ENCODE results near the gene MFSD6.

MFSD6 gene

DNA sequence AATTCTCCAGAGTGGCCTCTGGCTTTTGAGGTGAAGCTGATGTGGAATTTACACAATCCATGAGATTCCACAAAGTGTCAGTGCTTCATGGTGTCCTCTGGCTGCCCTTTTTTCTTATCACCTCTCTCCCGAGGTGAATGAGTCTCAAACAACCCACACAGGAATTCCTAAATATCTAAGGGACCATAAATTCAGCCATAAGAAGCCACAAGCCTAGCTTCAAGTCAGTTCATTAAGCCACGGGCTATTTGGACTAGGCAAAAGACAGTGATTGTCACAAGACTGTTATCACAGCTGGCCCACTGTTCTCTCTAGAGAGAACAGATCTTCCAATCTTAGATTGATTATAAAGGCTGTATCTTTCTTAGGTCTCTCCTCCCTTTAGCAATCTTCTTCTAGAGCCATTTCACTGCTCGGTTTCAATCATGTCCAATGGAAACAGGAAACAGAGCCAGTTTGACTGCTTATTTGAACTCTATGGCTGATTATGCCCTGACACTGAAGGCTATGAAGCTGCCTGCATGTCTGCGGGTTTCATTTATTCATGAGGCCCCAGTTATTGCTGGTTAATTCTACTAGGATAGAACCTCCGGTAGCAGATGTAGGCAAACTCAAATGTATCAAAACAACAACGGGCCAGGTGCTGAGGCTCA lies 122.2 kb downstream of the MFSD6 start:
- Histone ChIP-seq H3K9ac (ENCODE audit: low read length in 2 of 2) (no peak overlapping the region), H3K27ac (ENCODE audit: low read length) (no peak overlapping the region), H3K36me3 (ENCODE audit: control insufficient read depth in 2 of 2, insufficient read depth in 2 of 2, low read length in 2 of 2) (no peaks in the 10 kb centered on the region), H3K4me1 (ENCODE audit: control insufficient read depth, insufficient read depth, low read length) (peaks cover 7% of the 10 kb centered on the region), H3K4me3 (ENCODE audit: low read length in 2 of 2) (no peak overlapping the region), H3K9me3 (ENCODE audit: control insufficient read depth in 2 of 2, low read length in 2 of 2) (no peaks in the 10 kb centered on the region), H3K27me3 (ENCODE audit: control insufficient read depth in 1 of 2, insufficient read depth in 2 of 2, low read length in 2 of 2) (no peaks in the 10 kb centered on the region)

DNA sequence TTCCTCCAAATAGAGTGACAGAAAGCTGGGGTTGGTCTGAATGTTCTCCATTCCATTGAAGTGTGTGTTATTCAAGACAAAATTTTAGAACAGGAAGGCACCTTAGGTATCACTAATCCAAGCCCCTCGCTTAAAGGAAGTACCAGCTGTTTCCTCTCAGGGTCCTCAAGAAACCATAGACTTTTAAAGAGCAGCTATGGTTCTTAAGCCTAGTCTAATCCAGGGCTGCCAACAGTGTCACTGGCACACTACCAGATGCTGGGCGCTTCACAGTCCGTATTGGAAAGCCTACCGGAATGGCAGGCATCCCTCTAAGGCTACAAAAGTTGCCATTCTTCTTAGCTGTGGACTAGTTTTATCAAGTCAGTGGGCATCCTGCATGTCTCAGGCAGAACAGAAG lies 124.4 kb downstream of the MFSD6 start:
- Histone ChIP-seq H3K4me3 (ENCODE audit: low read length in 2 of 2) (no peak overlapping the region), H3K36me3 (ENCODE audit: control insufficient read depth in 2 of 2, insufficient read depth in 2 of 2, low read length in 2 of 2) (no peaks in the 10 kb centered on the region), H3K4me1 (ENCODE audit: control insufficient read depth, insufficient read depth, low read length) (peaks cover 7% of the 10 kb centered on the region), H3K9me3 (ENCODE audit: control insufficient read depth in 2 of 2, low read length in 2 of 2) (no peaks in the 10 kb centered on the region), H3K27ac (ENCODE audit: low read length) (no peak overlapping the region), H3K27me3 (ENCODE audit: control insufficient read depth in 1 of 2, insufficient read depth in 2 of 2, low read length in 2 of 2) (no peaks in the 10 kb centered on the region), H3K9ac (ENCODE audit: low read length in 2 of 2) (no peak overlapping the region)

DNA sequence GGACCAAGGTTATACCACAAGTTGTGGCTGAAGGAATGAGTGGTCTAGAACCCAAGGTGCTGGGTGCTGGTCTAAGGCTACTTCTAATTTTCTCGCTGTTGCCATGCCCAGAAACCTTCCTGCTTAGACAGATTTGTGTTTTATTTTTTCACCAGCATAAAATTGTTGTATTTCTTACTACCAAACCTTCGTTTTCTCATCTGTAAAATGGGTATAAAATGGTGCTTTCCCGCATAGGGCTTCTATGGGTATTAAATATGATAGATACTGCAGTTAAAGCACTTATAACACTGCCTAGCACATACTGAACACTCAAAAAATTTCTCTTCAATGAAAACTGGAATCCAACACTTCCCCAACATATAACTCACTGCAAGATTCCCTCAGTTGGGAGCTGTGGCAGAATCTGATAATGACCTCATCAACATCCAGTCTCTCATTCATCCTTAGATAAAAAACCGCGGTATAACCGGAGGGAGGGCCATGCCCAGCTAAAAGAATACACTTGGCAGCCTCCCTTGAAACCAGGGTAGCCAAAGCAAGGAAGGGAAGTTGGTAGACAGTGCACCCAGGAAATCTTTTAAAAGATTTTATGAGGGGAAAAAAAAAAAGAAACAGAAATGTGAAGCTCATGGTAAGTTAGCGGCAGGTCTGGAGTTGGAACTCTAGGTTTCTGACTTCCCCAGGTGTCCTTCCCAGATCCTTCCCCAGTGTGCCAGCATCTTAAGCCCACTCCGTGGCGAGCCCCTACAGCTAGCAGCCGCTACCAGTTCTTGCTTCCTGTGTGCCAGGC lies 125.2 kb downstream of the MFSD6 start:
- H3K36me3 ChIP-seq (ENCODE audit: control insufficient read depth in 2 of 2, insufficient read depth in 2 of 2, low read length in 2 of 2): no peaks in the 10 kb centered on the region
- H3K9ac ChIP-seq (ENCODE audit: low read length in 2 of 2): peak overlapping the region; percentile 93 to 97
- H3K27me3 ChIP-seq (ENCODE audit: control insufficient read depth in 1 of 2, insufficient read depth in 2 of 2, low read length in 2 of 2): no peaks in the 10 kb centered on the region
- H3K4me3 ChIP-seq (ENCODE audit: low read length in 2 of 2): peak overlapping the region; percentile 89 to 91
- peak overlapping the region; percentile 90 for H3K27ac ChIP-seq (ENCODE audit: low read length)
- H3K4me1 ChIP-seq (ENCODE audit: control insufficient read depth, insufficient read depth, low read length): peaks cover 7% of the 10 kb centered on the region
- H3K9me3 ChIP-seq (ENCODE audit: control insufficient read depth in 2 of 2, low read length in 2 of 2): peaks cover 0 to under 1% of the 10 kb centered on the region in 2 donors

DNA sequence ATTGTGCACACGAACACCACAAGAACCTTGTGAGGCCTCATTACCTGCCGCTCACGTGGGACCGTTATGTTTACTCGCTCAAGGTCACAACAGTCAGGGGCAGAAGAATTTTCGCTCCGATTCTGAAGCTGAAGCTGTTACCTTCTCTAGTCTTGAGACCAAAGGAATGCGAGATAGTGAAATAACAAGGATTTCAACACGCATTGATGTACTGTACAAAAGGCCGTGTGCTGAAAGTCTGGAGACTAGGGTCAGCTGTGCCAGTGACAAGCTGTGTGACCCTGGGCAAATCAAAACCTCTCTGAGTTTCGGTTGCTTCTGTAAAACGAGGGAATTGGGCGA lies 125.8 kb downstream of the MFSD6 start:
- peak overlapping the region; percentile 89 to 91 for H3K4me3 ChIP-seq (ENCODE audit: low read length in 2 of 2)
- no peaks in the 10 kb centered on the region for H3K36me3 ChIP-seq (ENCODE audit: control insufficient read depth in 2 of 2, insufficient read depth in 2 of 2, low read length in 2 of 2)
- H3K4me1 ChIP-seq (ENCODE audit: control insufficient read depth, insufficient read depth, low read length): peaks cover 7% of the 10 kb centered on the region
- H3K9me3 ChIP-seq (ENCODE audit: control insufficient read depth in 2 of 2, low read length in 2 of 2): peaks cover 0 to 4% of the 10 kb centered on the region in 2 donors
- no peaks in the 10 kb centered on the region for H3K27me3 ChIP-seq (ENCODE audit: control insufficient read depth in 1 of 2, insufficient read depth in 2 of 2, low read length in 2 of 2)
- H3K9ac ChIP-seq (ENCODE audit: low read length in 2 of 2): peak overlapping the region; percentile 93 to 97
- peak overlapping the region; percentile 90 for H3K27ac ChIP-seq (ENCODE audit: low read length)

DNA sequence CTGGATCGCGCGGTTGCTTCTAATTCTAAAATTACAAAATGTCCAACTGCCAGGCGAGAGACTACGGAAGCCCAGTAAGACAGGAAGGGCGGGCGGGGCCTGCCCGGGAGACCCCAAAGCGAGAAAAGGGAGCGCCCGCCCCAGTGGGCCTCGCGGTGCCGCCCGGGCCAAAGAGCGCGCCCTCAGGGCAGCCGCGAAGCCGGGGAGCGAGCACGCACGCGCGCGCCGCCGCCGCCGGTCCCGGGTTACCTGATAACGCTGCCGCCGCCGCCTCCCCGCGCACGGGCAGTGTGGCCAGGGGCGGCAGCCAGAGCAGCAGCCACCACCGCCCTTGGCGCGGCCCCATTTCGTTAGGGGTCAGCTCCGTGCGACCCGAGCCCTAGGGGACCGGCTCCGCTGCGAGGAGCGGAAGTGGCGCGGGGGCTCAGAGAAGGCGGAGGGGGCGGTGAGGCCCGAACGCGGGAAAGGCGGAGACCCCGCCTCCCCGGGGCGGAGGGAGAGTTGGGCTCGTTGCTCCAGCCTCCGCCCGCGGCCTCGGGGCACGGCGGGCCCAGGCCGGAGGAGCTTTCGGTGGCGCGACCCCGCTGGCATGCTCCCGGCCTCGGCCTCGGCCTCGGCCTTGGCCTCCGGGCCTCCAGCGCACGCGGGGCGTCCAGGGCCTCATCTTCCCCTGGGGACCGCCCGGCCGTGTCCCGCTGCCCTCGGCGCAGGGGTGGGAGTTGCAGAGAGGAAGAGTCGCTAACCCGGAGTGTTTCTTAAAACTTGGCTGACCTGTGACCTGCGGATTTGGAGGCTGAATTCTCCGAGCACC lies 126.4 kb downstream of the MFSD6 start, which contains the start of gene NEMP2:
NEMP2 (minus strand) TSS at position 413 of the 811 bp plus-strand sequence; CDS start at position 346, 67 bp downstream.
- Histone ChIP-seq H3K27me3 (ENCODE audit: control insufficient read depth in 1 of 2, insufficient read depth in 2 of 2, low read length in 2 of 2) (no peaks in the 10 kb centered on the region), H3K36me3 (ENCODE audit: control insufficient read depth in 2 of 2, insufficient read depth in 2 of 2, low read length in 2 of 2) (no peaks in the 10 kb centered on the region), H3K27ac (ENCODE audit: low read length) (peak within 1 kb of the TSS; percentile 90), H3K9ac (ENCODE audit: low read length in 2 of 2) (peak within 1 kb of the TSS; percentile 93 to 97), H3K4me1 (ENCODE audit: control insufficient read depth, insufficient read depth, low read length) (peaks cover 7% of the 10 kb centered on the region), H3K4me3 (ENCODE audit: low read length in 2 of 2) (peak within 1 kb of the TSS; percentile 89 to 91), H3K9me3 (ENCODE audit: control insufficient read depth in 2 of 2, low read length in 2 of 2) (peaks cover 0 to 6% of the 10 kb centered on the region in 2 donors)

DNA sequence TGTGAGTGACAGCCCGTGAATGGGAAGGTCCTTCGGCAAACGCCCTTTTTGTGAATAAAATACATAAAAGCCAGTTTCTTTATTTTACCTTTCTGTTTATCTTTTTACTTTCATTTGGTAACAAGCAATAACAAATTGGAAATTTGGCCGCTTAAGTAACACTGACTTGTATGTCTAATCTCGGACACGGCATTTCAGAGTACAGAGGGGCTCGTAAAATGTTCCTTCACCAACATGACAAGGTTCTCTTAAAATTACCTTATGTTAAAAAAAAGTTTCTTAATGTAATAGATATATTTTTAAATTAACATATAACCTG lies 126.9 kb downstream of the MFSD6 start:
- peaks cover 0 to 7% of the 10 kb centered on the region in 2 donors for H3K9me3 ChIP-seq (ENCODE audit: control insufficient read depth in 2 of 2, low read length in 2 of 2)
- H3K4me1 ChIP-seq (ENCODE audit: control insufficient read depth, insufficient read depth, low read length): peaks cover 7% of the 10 kb centered on the region

DNA sequence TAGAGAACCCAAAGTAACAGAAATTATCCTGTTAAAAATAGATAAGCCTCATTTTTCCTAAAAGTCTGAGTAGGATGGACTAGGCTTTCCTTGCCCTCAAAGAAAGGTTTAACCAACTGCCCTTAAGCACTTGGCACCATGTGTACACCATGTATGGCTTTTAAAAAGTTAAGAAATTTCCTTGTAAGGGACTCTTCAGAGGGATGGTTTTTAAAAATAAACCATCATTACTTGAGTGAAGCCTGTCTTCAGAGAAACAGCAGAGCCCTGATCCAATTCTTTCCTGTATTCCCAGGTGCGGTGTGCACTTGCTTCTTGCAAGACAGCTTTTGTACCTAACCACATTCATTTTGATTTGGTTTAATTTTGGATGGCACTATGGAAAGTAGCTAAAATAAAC lies 127.4 kb downstream of the MFSD6 start:
- Histone ChIP-seq H3K36me3 (ENCODE audit: control insufficient read depth in 2 of 2, insufficient read depth in 2 of 2, low read length in 2 of 2) (no peaks in the 10 kb centered on the region), H3K9me3 (ENCODE audit: control insufficient read depth in 2 of 2, low read length in 2 of 2) (peaks cover 0 to 12% of the 10 kb centered on the region in 2 donors), H3K4me3 (ENCODE audit: low read length in 2 of 2) (peak overlapping the region; percentile 6 to 89), H3K27ac (ENCODE audit: low read length) (peak overlapping the region; percentile 58), H3K4me1 (ENCODE audit: control insufficient read depth, insufficient read depth, low read length) (peaks cover 7% of the 10 kb centered on the region), H3K27me3 (ENCODE audit: control insufficient read depth in 1 of 2, insufficient read depth in 2 of 2, low read length in 2 of 2) (no peaks in the 10 kb centered on the region), H3K9ac (ENCODE audit: low read length in 2 of 2) (peak overlapping the region; percentile 45 to 97)

More for the DNA sequence above, 126.9 kb downstream of the MFSD6 start:
- H3K4me3 ChIP-seq (ENCODE audit: low read length in 2 of 2): peak overlapping the region; percentile 89 to 91
- peak overlapping the region; percentile 93 to 97 for H3K9ac ChIP-seq (ENCODE audit: low read length in 2 of 2)
- no peaks in the 10 kb centered on the region for H3K36me3 ChIP-seq (ENCODE audit: control insufficient read depth in 2 of 2, insufficient read depth in 2 of 2, low read length in 2 of 2)
- peak overlapping the region; percentile 90 for H3K27ac ChIP-seq (ENCODE audit: low read length)
- H3K27me3 ChIP-seq (ENCODE audit: control insufficient read depth in 1 of 2, insufficient read depth in 2 of 2, low read length in 2 of 2): no peaks in the 10 kb centered on the region

DNA sequence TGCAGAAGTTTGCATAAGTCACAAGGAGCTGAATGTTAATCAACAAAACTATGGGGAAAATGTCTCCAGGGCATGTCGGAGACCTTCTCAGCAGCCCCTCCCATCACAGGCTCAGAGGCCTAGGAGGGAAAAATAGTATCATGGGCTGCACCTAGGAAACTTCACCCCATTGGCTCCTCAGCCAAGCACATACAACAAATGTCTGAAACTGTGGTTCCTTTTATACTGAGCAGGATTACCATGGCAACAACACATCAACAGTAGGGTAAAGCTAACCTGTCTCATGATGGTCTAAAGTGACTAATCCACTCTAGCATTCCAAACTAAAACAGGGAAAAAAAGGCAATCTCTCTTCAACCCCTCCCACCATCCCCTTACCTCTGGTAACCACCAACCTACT lies 129.6 kb downstream of the MFSD6 start:
- Histone ChIP-seq H3K4me3 (ENCODE audit: low read length in 2 of 2) (no peak overlapping the region), H3K9me3 (ENCODE audit: control insufficient read depth in 2 of 2, low read length in 2 of 2) (peaks cover 0 to 21% of the 10 kb centered on the region in 2 donors), H3K36me3 (ENCODE audit: control insufficient read depth in 2 of 2, insufficient read depth in 2 of 2, low read length in 2 of 2) (no peaks in the 10 kb centered on the region)

DNA sequence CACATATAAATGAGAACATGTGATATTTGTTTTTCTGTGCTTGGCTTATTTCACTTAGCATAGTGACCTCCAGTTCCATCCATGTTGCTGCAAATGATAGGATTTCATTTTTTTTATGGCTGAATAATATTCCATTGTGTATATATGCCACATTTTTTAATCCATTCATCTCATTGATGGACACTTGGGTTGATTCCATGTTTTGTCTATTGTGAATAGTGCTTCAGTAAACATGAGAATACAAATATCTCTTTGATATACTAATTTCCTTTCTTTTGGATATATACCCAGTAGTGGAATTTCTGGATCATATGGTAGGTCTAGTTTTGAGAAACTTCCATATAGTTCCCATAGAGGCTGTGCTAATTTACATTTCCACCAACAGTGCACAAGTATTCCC lies 130.0 kb downstream of the MFSD6 start:
- H3K9me3 ChIP-seq (ENCODE audit: control insufficient read depth in 2 of 2, low read length in 2 of 2): peaks cover 0 to 21% of the 10 kb centered on the region in 2 donors
- H3K27me3 ChIP-seq (ENCODE audit: control insufficient read depth in 1 of 2, insufficient read depth in 2 of 2, low read length in 2 of 2): no peaks in the 10 kb centered on the region
- H3K4me3 ChIP-seq (ENCODE audit: low read length in 2 of 2): no peak overlapping the region
- H3K4me1 ChIP-seq (ENCODE audit: control insufficient read depth, insufficient read depth, low read length): peaks cover 7% of the 10 kb centered on the region
- H3K36me3 ChIP-seq (ENCODE audit: control insufficient read depth in 2 of 2, insufficient read depth in 2 of 2, low read length in 2 of 2): no peaks in the 10 kb centered on the region
- H3K9ac ChIP-seq (ENCODE audit: low read length in 2 of 2): no peak overlapping the region
- H3K27ac ChIP-seq (ENCODE audit: low read length): no peak overlapping the region

More for the DNA sequence above, 129.6 kb downstream of the MFSD6 start:
- no peak overlapping the region for H3K27ac ChIP-seq (ENCODE audit: low read length)
- H3K9ac ChIP-seq (ENCODE audit: low read length in 2 of 2): no peak overlapping the region
- H3K27me3 ChIP-seq (ENCODE audit: control insufficient read depth in 1 of 2, insufficient read depth in 2 of 2, low read length in 2 of 2): no peaks in the 10 kb centered on the region
- peaks cover 7% of the 10 kb centered on the region for H3K4me1 ChIP-seq (ENCODE audit: control insufficient read depth, insufficient read depth, low read length)

DNA sequence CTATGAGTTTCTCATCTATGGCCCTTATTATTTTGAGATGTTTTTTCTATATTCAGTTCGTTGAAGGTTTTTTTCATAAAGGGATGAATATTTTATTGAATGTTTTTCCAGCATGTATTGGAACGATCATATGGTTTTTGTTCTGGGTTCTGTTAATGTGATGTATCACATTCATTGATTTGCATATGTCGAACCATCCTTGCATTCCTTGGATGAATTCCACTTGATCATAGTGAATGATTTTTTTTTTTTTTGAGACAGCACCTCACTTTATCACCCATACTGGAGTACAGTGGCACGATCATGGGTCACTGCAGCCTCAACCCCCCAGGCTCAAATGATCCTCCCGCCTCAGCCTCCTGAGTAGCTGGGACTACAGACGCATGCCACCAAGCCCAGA lies 131.9 kb downstream of the MFSD6 start:
- no peaks in the 10 kb centered on the region for H3K27me3 ChIP-seq (ENCODE audit: control insufficient read depth in 1 of 2, insufficient read depth in 2 of 2, low read length in 2 of 2)
- no peaks in the 10 kb centered on the region for H3K4me1 ChIP-seq (ENCODE audit: control insufficient read depth, insufficient read depth, low read length)
- no peak overlapping the region for H3K27ac ChIP-seq (ENCODE audit: low read length)
- no peak overlapping the region for H3K4me3 ChIP-seq (ENCODE audit: low read length in 2 of 2)
- no peaks in the 10 kb centered on the region for H3K36me3 ChIP-seq (ENCODE audit: control insufficient read depth in 2 of 2, insufficient read depth in 2 of 2, low read length in 2 of 2)
- peaks cover 0 to 21% of the 10 kb centered on the region in 2 donors for H3K9me3 ChIP-seq (ENCODE audit: control insufficient read depth in 2 of 2, low read length in 2 of 2)
- no peak overlapping the region for H3K9ac ChIP-seq (ENCODE audit: low read length in 2 of 2)
